HG03575 (cell line): ENCODE results near the gene HOXB8.

Experiments used
- ATAC-seq: cut with Tn5 transposase; IDR thresholded peaks from one replicate; pipeline ENCODE4 v1.9.1; 2021; ENCODE audit not compliant: unreplicated experiment, insufficient number of reproducible peaks, low FRiP score; ENCODE audit errors: extremely low read depth

The HOXB8 gene

DNA sequence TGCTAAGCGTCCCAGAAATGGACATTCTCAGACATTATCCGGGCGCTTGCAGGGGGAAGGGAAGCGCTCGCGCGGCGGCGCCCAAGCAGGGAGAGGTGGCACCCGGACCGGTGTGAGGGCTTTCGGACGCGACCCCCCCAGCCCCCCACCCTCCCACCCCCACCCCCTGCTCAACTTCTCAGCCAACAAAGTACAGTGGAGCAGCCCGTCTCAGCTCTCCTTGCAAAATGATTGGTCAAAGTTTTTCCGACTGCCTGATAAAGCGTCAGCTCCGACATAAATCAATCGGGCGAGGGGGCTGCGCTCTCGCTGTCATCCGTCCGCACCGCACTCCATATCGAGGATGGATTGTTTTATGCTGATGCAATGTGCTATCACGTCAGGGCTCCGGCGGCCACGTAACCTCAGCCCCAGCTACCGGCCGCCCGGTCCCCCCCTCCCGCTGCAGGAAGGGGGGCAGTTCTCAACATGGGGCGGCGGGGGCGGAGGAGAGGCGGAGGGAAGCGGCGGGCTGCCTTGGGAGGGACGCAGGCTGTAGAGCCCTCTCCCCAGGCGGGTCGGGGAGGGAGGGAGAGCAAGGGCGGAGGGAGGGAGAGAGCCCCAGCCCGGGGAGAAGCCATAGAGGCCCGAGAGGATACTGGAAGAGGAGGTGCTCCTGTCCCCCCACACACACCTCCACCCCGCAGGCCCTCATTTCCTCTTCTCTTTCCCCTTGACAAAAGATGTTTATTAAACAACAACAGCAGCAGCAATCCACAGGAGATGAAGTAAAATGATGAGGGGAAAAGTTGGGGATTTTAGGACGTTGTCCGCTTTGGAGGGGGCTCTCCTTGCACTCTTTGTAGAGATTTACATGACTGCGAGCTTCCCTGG, 11.4 kb upstream of the HOXB8 start, which contains the start of gene HOXB9:
Gene HOXB9 (minus strand): TSS at position 114 of the 873 bp plus-strand sequence. CDS start 89 bp downstream, at position 25.
- ATAC-seq, result no peak

DNA sequence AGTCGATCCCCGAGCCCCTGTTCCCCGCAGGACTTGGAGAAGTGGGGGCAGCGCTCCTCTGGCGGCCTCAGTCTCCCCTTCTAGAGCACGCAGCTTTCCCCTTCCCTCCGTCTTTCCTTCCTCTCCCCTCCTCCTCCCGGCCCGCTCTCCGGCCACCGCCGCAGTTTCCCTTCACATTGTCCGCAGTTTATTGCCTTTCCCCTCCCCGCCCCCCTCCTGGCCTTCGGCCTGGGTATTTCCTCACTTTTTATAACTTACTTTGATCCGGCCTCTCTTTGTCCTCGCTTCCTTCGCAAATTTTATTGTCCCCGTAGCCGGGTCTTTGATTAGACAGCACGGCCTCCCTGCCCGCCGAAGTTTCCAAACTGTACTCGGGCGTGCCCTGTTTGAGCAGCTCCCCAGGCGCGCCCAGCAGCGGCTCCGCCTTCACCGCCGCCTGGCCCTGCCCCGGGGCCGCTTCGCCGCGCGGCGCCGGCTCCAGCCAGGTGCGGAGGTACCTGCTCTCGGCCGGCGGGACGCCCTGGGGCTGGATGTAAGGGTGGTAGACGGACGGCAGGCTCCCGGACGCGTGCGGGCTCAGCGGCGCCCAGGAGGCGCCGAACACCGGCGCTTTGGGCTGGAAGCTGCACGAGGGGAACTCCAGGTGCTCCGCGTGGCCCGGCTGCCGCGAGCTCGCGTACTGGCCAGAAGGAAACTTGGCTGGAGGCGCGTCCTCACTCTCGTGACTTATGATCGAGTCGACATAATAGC, 10.6 kb upstream of the HOXB8 start:
- ATAC-seq, result no peak

DNA sequence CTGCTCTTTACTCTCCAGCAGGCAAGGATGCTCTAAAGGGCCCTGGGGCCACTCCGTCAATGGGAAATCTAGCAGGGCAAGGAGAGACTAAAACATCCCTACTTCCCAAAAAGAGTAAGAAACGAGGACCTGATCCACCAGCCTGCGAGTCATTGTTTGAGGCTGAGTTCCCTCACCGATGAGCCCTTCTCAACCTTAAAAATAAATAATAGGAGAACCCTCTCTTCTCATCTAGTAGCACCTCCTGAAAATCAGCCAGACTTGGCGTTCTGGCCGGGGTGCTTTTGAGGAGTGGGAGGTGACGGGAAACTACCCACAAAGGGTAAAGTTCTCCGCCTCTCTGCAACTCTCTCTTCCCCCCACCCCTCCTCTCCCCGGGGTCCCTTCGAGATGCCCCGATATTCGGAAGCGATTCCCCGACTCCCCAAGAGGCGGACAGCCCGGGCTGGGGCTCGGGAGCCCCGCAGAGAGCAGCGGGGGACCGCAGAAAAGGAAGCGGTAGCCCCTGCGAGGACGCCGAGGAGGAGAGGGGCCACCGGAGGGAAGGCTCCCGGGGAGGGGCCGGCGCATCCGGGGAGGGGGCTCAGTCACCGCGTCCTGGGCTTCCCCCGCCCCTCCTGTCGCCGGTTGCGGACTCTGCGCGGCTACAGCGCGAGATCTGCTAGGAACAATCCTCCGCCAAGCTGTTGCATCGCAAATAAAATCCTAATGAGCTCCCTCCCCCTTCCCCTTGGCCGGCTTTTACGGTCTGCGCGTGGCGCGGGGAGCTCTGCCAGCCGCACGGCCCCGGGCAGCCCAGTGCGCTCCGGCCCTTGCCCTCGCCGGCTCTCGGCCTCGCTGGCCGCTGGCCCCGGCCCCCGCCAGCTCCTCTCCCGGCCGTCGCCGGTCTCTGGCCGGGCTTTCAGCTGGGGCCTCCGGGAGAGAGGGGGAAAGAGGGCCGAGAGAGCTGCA, 9.7 kb upstream of the HOXB8 start:
- ATAC-seq, result no peak

DNA sequence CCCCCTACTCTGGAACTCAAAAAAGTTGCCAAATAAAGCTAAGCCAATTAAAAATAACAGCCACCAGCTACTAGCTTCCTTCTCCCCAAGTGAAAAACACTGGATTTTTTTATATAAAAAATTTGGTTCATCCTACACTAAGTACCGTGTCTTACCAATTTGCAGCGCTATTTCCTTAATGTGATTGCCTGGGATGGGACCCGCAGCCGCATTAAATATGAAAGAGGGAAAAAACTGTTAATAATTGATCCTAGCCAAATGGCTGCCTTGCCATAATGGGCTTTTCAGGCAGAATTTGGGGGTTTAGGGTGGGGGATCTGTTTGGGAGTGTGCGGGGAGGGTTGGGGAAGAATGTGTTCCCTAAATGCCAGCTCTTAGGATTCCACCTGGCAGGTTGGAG, 9.0 kb upstream of the HOXB8 start:
- ATAC-seq, result no peak

DNA sequence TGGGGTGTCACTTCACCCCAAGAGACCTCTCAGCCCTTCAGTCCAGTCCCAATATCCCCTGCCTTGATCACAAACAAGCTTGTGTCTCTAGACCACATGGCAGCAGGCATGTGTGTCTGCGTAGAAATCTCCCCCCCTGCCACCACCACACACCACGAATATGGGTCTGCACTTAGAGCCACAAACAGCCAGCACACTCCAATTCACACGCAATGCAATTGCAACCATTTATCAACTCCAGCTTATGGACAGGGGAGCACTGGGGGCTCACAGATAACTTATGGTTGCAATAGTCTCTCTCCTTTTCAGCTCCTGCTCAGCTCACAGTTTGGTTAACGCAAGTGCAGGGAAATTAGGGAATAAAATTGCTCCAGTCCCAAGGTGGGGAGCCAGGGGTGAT, 8.5 kb upstream of the HOXB8 start:
- no peak for ATAC-seq

DNA sequence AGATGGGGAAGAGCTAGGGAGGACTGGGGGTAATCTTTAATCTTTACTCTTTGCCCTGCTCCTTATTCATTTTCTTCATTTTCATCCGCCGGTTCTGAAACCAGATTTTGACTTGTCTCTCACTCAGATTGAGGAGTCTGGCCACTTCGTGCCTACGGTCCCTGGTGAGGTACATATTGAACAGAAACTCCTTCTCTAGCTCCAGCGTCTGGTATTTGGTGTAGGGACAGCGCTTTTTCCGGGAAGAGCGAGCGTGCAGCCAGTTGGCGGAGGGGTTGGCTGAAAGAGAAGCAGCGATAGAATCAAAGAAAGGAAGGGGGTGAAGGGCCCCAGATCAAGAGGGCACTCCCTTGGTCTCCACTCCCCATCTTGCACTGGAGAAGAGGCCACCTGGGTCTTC, 7.8 kb upstream of the HOXB8 start:
- no peak for ATAC-seq

DNA sequence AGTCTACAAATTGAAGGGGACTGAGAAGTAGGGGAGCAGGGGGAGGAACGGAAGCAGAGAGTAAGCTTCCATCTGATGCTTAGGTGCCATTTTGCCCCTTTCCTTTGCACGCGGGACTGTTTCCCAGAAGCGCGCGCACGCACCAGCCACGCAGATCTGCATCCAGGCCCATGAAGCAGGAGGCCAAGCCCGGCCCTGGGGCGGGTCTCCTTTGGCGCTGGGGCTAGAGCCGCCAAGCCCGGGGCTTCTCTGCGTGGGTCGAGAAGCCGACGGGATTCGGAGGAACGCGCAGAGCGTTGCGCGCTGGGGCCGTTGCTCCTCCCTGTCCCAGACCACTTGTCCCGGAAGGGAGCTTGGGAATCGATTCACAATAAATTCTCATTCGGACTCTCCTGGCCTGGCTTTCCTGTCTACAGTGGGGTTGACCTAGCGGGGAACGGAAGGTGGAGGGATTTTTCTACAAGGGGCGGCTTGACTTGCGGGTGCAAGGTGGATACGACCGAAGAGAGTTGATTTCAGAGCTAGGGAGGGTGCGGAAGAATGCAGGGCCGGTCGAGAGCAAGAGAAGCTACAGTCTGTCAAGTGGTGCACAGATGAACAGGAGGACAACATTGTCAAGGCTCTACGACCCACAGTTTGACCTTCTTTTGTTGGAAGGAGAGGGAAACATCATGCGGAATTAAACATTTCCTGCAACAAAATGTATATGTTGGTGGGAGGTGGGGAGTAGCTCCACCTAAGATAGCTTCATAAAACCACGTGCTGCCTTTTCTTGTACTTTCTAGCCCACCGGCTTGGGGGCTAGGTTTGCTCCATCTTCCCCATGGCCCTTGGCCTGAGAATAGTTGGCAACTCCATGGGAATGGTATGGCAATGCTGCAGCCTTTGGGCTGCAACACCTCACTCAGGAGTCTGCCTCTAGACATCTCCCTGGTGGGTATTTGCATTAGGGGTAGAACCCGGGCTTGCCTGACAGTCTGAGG, 6.6 kb upstream of the HOXB8 start:
- ATAC-seq, result no peak

DNA sequence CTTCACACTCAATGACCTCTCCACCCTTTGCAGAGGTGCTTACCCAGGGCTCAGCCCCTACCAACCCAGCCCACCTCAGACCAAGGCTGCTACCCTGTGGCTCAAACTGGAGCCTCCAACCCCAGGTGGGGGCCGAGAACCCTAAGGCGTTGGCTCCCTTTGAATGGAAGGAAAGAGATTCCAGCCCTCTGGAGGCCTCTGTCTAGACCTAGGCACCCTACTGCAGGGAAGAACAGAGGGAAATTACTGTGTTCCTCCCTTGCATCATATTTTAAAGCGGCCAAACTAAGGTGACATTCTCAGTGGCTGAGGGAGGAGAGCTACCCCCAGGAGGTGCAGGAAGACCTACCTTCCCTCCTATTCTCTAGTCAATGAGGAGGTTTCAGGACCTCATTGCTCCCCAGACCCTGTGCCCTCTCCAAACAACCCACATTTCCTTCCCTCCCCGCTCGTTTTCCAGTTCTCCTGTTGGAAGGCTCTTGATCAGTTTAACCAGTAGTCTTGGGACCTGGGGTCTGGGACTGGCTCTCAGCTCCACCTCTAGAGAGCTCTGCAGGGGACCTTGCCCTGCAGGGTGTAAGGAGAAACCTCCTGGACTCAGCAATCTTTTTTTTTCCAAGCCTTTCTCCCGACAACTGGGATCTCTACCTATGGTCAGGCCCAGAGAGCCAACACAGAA, 5.5 kb upstream of the HOXB8 start:
- no peak for ATAC-seq

DNA sequence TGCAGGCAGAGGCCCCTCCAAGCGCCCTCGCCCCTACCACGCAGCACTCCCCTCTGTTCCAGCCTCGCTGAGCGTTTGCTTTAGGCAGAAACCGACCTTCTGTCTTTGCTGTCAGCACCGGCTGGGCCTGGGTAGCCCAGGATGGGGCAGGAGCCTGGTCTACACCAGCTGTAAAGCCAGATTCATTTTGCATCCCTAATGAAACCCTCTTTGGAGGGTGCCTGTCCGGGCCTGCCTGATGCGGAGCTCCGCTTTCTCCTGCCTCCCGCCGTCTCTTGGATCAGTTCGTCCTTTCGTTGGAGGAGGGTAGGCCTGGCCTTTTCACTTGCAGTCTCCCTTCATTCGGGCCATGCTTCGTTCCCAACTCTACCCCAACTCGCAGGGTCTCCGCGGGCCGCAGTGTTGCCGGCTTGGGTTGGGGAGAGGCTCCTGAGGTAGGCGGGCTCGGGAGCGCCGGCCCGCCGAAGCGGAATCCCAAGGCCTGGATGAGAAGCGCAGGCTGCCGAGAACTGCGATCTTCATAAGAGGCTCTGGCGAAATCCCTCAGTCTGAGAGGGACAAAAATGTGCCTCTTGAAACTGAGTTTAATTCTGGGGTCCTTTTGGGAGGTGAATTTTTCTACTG, 4.8 kb upstream of the HOXB8 start:
- no peak for ATAC-seq

DNA sequence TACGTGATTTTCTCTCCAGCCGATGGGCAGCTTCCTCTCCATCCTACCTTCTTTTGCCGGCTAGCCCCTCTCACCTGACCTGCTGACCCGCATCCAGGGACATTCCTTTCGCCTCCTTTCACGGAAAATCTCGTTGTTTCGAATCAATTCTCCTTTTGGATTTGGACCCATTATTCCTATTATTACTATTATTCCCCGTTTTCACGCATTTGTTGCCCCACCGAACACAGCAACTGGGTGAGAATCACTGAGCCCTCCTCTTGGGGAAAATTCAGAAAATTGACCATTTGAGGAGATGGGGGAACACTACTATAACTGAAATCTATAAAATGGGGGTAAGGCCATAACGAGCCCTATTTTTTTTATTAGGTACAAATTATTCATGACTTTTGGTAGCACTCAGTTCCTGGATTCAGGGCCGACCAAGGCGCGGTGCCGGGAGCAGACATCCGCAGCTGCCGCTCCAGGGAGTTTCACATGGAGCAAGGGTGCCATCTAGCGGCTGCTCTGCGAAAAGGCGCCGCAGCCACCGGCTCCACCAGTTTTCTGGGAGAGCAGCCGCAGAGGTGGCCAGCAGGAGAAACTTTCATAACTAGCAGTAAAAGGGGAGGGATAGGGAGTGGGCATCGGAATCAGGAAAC, 3.3 kb upstream of the HOXB8 start:
- no peak for ATAC-seq

DNA sequence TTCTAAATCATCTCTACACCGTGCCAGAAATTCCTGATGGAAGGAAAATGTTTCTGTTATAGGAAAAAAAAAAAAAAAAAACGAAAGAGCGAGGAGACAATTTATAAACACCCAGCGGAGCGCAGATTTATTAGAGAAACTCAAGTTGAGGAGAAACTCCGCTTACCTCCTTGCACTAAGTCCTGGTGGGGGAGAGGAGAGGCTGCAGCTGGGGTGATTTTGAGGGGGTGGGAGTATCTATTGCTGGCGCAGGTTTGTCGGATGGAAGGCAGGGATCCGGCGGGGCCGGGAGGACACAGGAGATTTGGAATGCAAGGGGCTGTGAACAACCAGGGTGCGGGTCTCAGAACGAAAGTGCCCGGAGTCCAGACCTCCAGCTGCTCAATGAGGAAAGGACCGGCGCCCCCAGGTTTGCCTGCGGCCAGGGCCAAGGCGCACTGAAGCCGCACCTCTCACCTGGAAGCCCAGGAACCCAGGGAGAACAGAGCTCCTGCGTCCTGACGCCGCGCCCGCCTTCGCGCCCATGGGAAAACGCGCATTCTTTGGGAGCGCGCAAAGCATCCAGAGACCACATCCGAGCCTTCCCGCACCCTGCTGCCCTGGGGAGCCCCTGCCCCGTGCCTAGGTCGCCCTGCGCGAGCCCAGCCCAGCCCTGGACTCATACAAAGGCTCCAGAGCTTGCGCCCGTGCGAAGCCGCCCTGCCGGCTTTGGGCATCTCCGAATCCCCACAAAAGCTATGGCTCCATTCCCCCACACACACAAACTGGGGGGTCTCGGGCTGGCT, 2.6 kb upstream of the HOXB8 start:
- no peak for ATAC-seq

DNA sequence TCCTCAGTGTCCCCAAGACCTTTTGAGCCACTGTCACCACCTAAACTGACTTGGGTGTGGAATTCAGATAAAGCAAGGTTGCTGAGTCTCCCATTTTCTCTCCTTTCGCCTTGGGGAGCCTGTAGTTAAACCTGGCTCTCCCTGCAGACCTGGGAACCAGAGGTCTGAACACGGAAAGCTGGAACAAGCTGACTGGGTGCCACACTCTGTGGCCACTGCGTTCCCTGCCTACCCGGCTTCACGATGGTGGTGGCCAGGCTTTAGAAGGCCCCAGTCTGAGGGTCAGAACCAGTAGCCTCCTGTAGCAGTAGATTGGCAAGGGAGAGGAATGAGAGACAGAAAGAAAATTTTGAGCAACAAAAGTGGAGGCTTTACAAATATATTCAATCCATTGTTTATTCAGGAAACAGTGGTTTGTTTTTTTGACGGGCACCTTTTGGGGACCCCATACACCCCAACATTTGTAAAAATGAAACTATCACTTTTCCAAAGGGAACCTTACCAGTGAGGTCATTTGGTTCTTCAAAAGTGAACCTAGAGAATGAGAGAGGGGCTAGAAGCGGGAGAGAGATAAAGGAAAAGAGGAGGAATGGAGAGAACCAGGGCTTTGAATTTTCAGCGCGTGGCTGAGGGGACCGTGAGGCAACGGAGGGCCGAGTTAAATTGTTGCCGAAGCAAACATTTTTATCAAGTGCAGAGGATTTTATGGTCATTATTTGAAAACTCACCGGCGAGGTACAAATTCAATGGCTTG, 1.8 kb upstream of the HOXB8 start:
- no peak for ATAC-seq

DNA sequence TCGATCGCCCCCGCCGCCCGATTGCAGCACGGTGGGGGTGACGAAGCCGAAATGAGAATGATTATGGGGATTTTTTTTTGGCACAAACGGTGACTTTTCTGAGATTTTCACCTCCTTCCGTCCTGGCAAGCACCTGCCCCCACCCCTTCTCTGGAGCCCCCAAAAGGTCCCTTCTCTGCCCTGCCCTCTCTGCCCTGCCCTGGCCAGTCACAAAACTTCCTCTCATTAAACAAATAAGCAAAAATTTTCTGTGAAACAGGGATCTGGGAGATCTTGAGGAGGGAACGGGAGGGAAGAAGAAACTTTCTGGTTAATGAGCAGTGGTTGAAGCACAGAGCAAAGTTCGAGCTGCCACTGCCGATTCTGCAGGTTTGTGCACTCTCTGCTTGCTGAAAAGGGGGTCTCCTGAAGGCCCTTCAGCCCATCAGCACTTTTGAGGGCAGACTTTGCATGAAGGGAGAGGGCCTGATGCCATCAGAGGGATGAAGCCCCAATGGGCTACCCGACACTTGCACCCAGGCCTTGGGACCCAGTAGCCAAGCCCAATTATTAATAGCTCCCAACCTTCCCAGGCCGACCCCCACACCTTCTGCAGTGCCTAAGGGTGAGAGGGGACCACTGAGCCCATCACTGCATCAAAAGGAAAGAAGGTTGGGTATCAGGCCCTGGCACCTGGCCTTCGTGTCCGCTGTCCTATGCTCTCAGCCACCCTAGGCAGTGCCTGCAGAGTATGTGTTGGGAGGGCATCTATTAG, 1.0 kb upstream of the HOXB8 start:
- ATAC-seq, result no peak

DNA sequence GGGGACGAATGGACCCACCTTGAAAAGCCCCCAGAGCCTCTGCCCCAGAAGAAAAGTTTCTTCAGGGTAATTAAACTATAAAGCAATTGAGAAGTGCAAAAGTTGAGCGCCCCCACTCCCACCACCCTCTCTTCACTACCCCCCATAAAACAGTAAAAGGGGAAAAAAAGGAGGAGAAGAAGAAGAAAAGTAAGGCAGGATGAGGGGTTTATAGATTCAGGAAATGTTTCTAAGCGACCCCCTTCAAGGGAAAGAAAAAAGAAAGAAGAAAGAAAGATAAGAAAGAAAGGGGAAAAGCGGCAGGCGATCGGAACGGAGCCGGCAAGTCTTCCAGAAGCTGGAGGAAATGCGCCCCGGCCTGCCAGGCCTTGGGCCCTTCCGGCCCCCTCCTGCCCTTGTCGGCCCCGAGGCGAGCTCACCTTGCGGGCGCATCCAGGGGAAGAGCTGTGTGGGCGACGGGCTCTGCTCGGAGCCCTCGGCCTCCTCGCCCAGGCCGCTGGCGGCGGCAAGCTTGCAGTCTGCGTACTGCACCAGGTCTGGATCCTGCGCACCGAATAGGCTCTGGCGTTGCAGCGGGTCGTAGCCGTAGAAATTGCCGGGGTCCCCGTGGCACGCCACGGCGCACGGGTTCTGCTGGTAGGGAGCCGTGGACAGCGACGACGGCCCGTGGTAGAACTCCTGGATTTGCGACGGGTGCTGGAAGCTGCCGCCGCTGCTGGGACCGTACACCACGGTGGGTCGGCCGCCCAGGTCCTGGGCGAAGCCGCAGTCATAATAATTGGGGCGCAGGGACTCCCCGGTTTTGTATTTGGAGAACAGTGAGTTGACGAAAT, 1.0 kb downstream of the HOXB8 start:
- ATAC-seq, result no peak
